UCSD-AML1 (cell line): Measurements from ENCODE around the gene EML5.

Source experiments
- DNase-seq: peaks from one replicate; lab custom pipeline; 2025; ENCODE audit not compliant: unreplicated experiment; lab: John Stamatoyannopoulos, UW

The EML5 gene

DNA sequence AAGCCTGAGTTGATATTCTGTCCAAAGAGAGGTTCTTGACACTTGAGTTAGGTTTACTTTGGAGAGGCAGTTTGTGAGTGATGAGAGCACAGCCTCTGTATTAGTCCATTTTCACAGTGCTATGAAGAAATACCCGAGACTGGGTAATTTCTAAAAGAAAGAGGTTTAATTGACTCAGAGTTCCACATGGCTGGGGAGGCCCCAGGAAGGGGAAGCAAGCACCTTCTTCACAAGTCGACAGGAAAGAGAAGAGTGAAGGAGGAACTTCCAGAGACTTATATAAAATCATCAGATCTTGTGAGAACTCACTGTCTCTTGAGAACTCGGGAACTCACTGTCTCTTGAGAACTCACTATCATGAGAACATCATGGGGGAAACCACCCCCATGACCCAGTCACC lies 224.6 kb downstream of the EML5 start:
- DNase-seq: no peak

DNA sequence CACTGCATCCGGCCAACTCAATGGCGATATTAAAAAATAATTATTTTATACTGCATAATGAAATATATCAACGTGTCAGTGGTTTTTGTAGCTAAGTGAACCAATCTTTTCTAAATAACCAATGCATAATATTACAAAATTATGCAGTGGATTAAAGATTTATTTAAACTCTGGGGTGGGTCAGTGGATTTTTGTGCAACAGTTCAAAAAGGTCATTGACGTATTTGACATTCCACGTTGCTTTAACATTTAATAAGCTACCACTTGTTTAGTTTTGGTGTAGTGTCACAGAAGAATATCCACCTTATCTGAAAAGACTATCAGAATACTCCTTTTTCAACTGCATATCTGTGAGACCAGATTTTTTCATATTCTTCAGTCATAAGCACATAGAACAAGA lies 227.3 kb downstream of the EML5 start:
- DNase-seq: no peak

DNA sequence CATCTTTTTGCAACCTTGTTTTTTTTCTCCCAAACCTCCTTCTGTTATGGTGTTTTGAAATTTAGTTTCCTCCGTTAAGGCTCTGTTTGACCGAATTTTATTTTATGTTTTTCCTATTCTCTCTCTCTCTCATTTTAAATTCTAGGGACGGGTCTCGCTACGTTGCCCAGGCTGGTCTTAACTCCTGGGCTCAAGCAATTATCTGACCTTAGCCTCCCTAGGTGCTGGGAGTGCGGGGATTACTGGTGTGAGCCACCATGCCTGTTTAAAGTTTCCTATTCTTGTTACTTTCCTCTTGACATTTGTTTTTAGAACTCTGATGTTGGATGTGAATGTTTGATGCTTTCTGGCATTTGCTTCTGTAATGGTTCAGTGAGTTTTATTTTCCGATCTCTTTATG lies 228.9 kb downstream of the EML5 start:
- no peak for DNase-seq

DNA sequence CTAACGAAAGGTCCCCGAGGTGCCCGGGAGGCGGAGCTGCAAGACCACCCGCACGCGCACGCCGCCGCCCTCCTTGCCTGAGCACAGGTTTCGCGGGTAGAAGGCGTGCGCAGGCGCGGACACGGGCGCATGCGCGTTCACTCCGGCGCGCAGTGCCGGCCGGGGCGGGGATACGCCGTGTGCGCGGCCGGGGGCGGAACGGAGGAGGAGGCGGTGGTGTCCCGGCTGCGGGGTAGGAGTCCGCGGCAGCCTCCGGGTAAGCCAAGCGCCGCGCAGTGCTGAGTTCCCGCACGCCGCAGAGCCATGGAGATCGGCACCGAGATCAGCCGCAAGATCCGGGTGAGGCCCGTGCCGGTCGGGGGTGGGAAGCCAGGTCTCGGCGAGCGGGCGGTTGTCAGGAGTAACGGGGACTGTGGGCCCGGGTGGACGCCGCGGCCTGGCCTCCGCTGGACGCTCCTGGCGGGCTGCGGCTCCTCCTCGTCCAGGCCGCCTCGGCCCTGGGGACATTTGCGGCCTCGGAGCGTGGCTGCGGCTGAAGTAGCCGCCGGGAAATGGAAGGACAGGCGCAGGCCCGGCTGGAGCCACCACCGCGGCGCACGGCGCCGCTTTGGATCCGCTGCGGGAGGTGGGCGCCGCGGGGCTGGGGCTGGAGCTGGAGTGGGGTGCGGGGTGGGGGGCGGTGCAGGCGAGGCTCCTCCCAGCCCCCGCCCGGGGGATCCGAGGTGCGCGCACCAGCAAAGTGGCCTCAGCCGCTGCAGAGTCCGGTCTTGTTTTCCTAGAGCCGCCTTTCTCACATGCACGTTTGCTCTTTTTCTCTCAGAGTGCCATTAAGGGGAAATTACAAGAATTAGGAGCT lies 229.7 kb downstream of the EML5 start, which contains the start of gene ZC3H14:
Gene ZC3H14 (plus strand): TSS at position 207 of the 856 bp plus-strand sequence. CDS start 97 bp downstream, at position 304.
- DNase-seq: peak; percentile 92

DNA sequence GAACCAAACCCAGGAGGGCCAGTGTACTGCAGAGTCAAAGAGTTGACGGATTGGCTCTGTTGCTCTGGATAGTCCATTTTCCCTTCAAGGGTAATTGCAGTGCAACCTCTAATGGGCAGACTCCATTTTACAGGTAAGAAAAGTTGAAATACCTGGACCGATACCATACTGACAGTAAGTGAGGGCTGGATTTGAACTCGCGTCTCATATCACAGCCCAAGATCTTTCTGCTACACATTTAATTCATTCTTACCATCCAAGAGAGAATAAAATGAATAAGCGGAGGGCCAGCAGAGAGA lies 230.3 kb downstream of the EML5 start:
- no peak for DNase-seq
